SK-N-SH (cell line): ENCODE data around the gene RAB40A. TPM values are rescaled to one million over a fixed set of nuclear protein-coding genes. Genes with fewer than 3 reads are reported as not detected.

Experiments used
- CTCF ChIA-PET: fragments of 300-600, 350-600 bp; formaldehyde crosslinking; extraction: SDS; loops from one replicate; lab custom pipeline; 2021; lab: Yijun Ruan, JAX
- POLR2A ChIA-PET: fragments of 350-600 bp; sonication (Branson Sonifier 250); formaldehyde crosslinking; extraction: SDS; loops from one replicate; lab custom pipeline; 2020; ENCODE audit warnings: antibody characterized with exemption, inconsistent platforms; lab: Yijun Ruan, JAX
- DNase-seq: peaks from one replicate; pipeline ENCODE4 v3.0.0; 2012
- H2AFZ ChIP-seq: fragments of 200-600 bp; sonication (generic); 2 replicates; pipeline ENCODE4 v1.8.1; 2016; ENCODE audit warnings: antibody characterized with exemption, mild to moderate bottlenecking, low read depth
- H3F3A ChIP-seq: fragments of 200-600 bp; sonication (generic); replicated peaks from 2 replicates; pipeline ENCODE3; 2016; ENCODE audit warnings: antibody characterized with exemption, mild to moderate bottlenecking; ENCODE audit not compliant: insufficient read depth
- H3K27ac ChIP-seq, 2 experiments: fragments of 200-500 bp in 1 of 2; fragments of 200-600 bp in 1 of 2; sonication (Bioruptor generic) in 1 of 2; sonication (generic), shearing (Covaris generic) in 1 of 2; 2 replicates each; pipeline versions ENCODE4 v1.5.1 to v1.6.1; 2014 to 2016; ENCODE audit warnings: low read depth in 2 of 2, inconsistent platforms in 1 of 2, low read length in 1 of 2, mild to moderate bottlenecking in 1 of 2, mixed read lengths in 1 of 2
- H3K27me3 ChIP-seq: fragments of 200-600 bp; sonication (generic), shearing (Covaris generic); 2 replicates; pipeline ENCODE4 v1.6.1; 2016; ENCODE audit warnings: mixed run types; ENCODE audit not compliant: insufficient read depth
- H3K36me3 ChIP-seq, 2 experiments: fragments of 200-500 bp in 1 of 2; fragments of 200-600 bp in 1 of 2; sonication (Bioruptor generic) in 1 of 2; sonication (generic) in 1 of 2; replicated peaks in 1 of 2; 2 replicates each; pipeline versions ENCODE3 to v1.5.1; 2014 to 2016; ENCODE audit warnings: low read length in 1 of 2, mild to moderate bottlenecking in 1 of 2; ENCODE audit not compliant: insufficient read depth in 2 of 2, control insufficient read depth in 1 of 2
- H3K4me1 ChIP-seq, 2 experiments: fragments of 200-500 bp in 1 of 2; fragments of 200-600 bp in 1 of 2; sonication (Bioruptor generic) in 1 of 2; sonication (generic), shearing (Covaris generic) in 1 of 2; 2 replicates each; pipeline versions ENCODE4 v1.5.1 to v1.6.1; 2014 to 2016; ENCODE audit warnings: low read depth in 1 of 2, low read length in 1 of 2, mixed run types in 1 of 2; ENCODE audit not compliant: insufficient read depth in 2 of 2, control insufficient read depth in 1 of 2
- H3K4me2 ChIP-seq: fragments of 200-600 bp; sonication (generic), shearing (Covaris generic); 2 replicates; pipeline ENCODE4 v1.6.1; 2017; ENCODE audit warnings: mixed run types
- H3K4me3 ChIP-seq, 2 experiments: fragments of 200-500 bp in 1 of 2; fragments of 200-600 bp in 1 of 2; sonication (Bioruptor generic) in 1 of 2; sonication (generic), shearing (Covaris generic) in 1 of 2; 2 replicates each; pipeline versions ENCODE4 v1.5.1 to v1.8.1; 2014 to 2016; ENCODE audit warnings: low read depth in 2 of 2, inconsistent platforms in 1 of 2, low read length in 1 of 2, mild to moderate bottlenecking in 1 of 2, mixed read lengths in 1 of 2, moderate library complexity in 1 of 2
- H3K79me2 ChIP-seq: fragments of 200-600 bp; sonication (generic); 2 replicates; pipeline ENCODE4 v1.8.1; 2017; ENCODE audit warnings: mild to moderate bottlenecking; ENCODE audit not compliant: insufficient read depth
- H3K9ac ChIP-seq: fragments of 200-600 bp; sonication (generic); 2 replicates; pipeline ENCODE4 v1.6.1; 2017; ENCODE audit warnings: mixed run types
- H3K9me2 ChIP-seq: fragments of 200-600 bp; sonication (generic); 2 replicates; pipeline ENCODE4 v1.6.1; 2017; ENCODE audit warnings: mixed run types
- H3K9me3 ChIP-seq: fragments of 200-600 bp; sonication (generic); 2 replicates; pipeline ENCODE4 v1.6.1; 2017; ENCODE audit warnings: mixed run types, mild to moderate bottlenecking, moderate library complexity
- H4K20me1 ChIP-seq: fragments of 200-600 bp; sonication (generic); 2 replicates; pipeline ENCODE4 v1.6.1; 2017; ENCODE audit warnings: mild to moderate bottlenecking, mixed run types; ENCODE audit not compliant: insufficient read depth
- CHD2 ChIP-seq: fragments of 150-350 bp; IDR thresholded peaks from 2 replicates; pipeline ENCODE4 v1.6.1; 2018; ENCODE audit warnings: low read length; ENCODE audit not compliant: partially characterized antibody
- EP300 ChIP-seq, 2 experiments: IDR thresholded peaks; 2 replicates each; pipeline versions ENCODE4 v1.4.0 to v1.6.1; 2012; ENCODE audit warnings: borderline replicate concordance in 1 of 2, low read depth in 1 of 2, low read length in 1 of 2
- EZH2phosphoT487 ChIP-seq: fragments of 200-600 bp; sonication (generic); IDR thresholded peaks from 2 replicates; pipeline ENCODE4 v1.6.1; 2017; ENCODE audit warnings: low read depth, mixed run types, mild to moderate bottlenecking, antibody characterized with exemption, moderate library complexity, borderline replicate concordance
- FOSL2 ChIP-seq: IDR thresholded peaks from 2 replicates; pipeline ENCODE4 v1.4.0; 2012; ENCODE audit warnings: low read depth, mild to moderate bottlenecking, moderate library complexity, borderline replicate concordance
- FOXM1 ChIP-seq: IDR thresholded peaks from 2 replicates; pipeline ENCODE4 v1.4.0; 2012; ENCODE audit warnings: low read depth, mild to moderate bottlenecking
- JUND ChIP-seq: IDR thresholded peaks from 2 replicates; pipeline ENCODE4 v1.4.0; 2012
- MEF2A ChIP-seq: IDR thresholded peaks from 2 replicates; pipeline ENCODE4 v1.4.0; 2012; ENCODE audit warnings: low read depth, borderline replicate concordance
- RCOR1 ChIP-seq: fragments of 150-350 bp; IDR thresholded peaks from 2 replicates; pipeline ENCODE4 v1.6.1; 2017; ENCODE audit warnings: antibody characterized with exemption, low read length
- SIN3A ChIP-seq: IDR thresholded peaks from 2 replicates; pipeline ENCODE4 v1.6.1; 2012; ENCODE audit warnings: low read depth, mild to moderate bottlenecking, low read length, moderate library complexity, borderline replicate concordance
- SMC3 ChIP-seq: IDR thresholded peaks from 2 replicates; pipeline ENCODE4 v1.6.1; 2012; ENCODE audit warnings: low read depth, low read length, improper control_type of control experiment
- TCF12 ChIP-seq: IDR thresholded peaks from 2 replicates; pipeline ENCODE4 v1.4.0; 2012
- TEAD4 ChIP-seq: IDR thresholded peaks from 2 replicates; pipeline ENCODE4 v1.4.0; 2012; ENCODE audit warnings: mild to moderate bottlenecking, borderline replicate concordance; ENCODE audit not compliant: insufficient read depth
- YY1 ChIP-seq: IDR thresholded peaks from 2 replicates; pipeline ENCODE4 v1.4.0; 2012; ENCODE audit warnings: low read depth, mild to moderate bottlenecking
- WGBS: methylation state at CpG from one replicate; pipeline ENCODE4 v1.1.6; 2017; ENCODE audit warnings: low lambda C conversion rate; 5-methylcytosine and 5-hydroxymethylcytosine counted together
- polyA plus RNA-seq, 3 experiments: library from polyadenylated mRNA; depleted of rRNA; stranded (reverse); fragments of >200 nt; gene quantifications; 2 replicates each; pipeline ENCODE4 v1.2.3, GENCODE V29; 2012
- TF ChIP-seq, protein P1 (sequence below): IDR thresholded peaks from 2 replicates; pipeline ENCODE4 v1.4.0; 2012; ENCODE audit warnings: low read depth, borderline replicate concordance
- TF ChIP-seq, protein P2 (sequence below): IDR thresholded peaks from 2 replicates; pipeline ENCODE4; 2012
- TF ChIP-seq, protein P3 (sequence below): IDR thresholded peaks from 2 replicates; pipeline ENCODE4 v1.6.1; 2012; ENCODE audit warnings: mild to moderate bottlenecking, low read depth, low read length, moderate library complexity
- TF ChIP-seq, protein P4 (sequence below): fragments of 200-600 bp; sonication (generic); IDR thresholded peaks from 2 replicates; pipeline ENCODE4 v1.6.1; 2017; ENCODE audit warnings: antibody characterized with exemption, mild to moderate bottlenecking, moderate library complexity
- TF ChIP-seq, protein P5 (sequence below): fragments of 150-350 bp; IDR thresholded peaks from 2 replicates; pipeline ENCODE4 v1.6.1; 2017; ENCODE audit warnings: antibody characterized with exemption, low read length, low read depth, borderline replicate concordance

Gene RAB40A
- polyA plus RNA-seq, 1 of the 3 experiments (the other 2 are of a cell fraction), result 0.30 TPM

DNA sequence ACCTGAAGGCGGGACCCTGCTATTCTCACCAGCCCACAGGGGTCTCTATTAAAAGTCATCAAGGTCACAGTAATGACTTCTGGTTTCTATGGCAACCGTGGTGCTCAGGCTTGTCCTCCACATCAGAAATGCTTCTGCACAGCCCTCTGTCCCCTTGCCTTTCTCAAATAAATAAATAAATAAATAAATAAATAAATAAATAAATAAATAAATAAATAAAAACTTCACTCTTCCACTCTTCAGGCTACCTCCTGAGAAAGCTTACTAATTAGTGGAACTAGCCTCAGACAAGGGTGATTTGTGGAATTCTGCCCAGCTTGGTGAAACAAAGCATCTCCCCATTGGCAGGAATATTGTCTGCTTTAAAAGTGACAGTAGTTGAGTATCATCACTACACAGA lies 5.5 kb upstream of the RAB40A start:
- Histone ChIP-seq H3K27ac (no peak overlapping the region), H3F3A (no peaks in the 10 kb centered on the region), H2AFZ (no peak overlapping the region), H3K79me2 (no peaks in the 10 kb centered on the region), H3K4me2 (no peak overlapping the region), H3K4me3 (no peak overlapping the region), H3K9ac (no peak overlapping the region), H4K20me1 (no peaks in the 10 kb centered on the region), H3K4me1 (no peaks in the 10 kb centered on the region), H3K27me3 (no peaks in the 10 kb centered on the region), H3K36me3 (no peaks in the 10 kb centered on the region), H3K9me2 (no peaks in the 10 kb centered on the region), H3K9me3 (no peaks in the 10 kb centered on the region)
- 29% methylated on average over 2 of the region's 2 CpGs for WGBS
- CTCF ChIA-PET, result no interaction called here
- no peak for DNase-seq
- POLR2A ChIA-PET, result interaction anchor here (0.9 kb wide), 1 partner anchor 16 kb away, joined by 3 read pairs; no protein-coding TSS in a partner anchor
- TF ChIP-seq TCF12 (no peak), TEAD4 (no peak), FOSL2 (no peak), EZH2phosphoT487 (no peak), FOXM1 (no peak), MEF2A (no peak), CHD2 (no peak), SMC3 (no peak), RCOR1 (no peak), SIN3A (no peak), EP300 (IDR thresholded peaks at IDR 0.05; ENCODE audit: borderline replicate concordance in 1 of 2, low read depth in 1 of 2, low read length in 1 of 2) (no peak), YY1 (no peak), JUND (no peak)
- TF ChIP-seq, protein P1, sequence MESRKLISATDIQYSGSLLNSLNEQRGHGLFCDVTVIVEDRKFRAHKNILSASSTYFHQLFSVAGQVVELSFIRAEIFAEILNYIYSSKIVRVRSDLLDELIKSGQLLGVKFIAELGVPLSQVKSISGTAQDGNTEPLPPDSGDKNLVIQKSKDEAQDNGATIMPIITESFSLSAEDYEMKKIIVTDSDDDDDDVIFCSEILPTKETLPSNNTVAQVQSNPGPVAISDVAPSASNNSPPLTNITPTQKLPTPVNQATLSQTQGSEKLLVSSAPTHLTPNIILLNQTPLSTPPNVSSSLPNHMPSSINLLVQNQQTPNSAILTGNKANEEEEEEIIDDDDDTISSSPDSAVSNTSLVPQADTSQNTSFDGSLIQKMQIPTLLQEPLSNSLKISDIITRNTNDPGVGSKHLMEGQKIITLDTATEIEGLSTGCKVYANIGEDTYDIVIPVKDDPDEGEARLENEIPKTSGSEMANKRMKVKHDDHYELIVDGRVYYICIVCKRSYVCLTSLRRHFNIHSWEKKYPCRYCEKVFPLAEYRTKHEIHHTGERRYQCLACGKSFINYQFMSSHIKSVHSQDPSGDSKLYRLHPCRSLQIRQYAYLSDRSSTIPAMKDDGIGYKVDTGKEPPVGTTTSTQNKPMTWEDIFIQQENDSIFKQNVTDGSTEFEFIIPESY, result no peak
- TF ChIP-seq, protein P2, sequence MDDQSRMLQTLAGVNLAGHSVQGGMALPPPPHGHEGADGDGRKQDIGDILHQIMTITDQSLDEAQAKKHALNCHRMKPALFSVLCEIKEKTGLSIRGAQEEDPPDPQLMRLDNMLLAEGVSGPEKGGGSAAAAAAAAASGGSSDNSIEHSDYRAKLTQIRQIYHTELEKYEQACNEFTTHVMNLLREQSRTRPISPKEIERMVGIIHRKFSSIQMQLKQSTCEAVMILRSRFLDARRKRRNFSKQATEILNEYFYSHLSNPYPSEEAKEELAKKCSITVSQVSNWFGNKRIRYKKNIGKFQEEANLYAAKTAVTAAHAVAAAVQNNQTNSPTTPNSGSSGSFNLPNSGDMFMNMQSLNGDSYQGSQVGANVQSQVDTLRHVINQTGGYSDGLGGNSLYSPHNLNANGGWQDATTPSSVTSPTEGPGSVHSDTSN, result no peak
- TF ChIP-seq, protein P3, sequence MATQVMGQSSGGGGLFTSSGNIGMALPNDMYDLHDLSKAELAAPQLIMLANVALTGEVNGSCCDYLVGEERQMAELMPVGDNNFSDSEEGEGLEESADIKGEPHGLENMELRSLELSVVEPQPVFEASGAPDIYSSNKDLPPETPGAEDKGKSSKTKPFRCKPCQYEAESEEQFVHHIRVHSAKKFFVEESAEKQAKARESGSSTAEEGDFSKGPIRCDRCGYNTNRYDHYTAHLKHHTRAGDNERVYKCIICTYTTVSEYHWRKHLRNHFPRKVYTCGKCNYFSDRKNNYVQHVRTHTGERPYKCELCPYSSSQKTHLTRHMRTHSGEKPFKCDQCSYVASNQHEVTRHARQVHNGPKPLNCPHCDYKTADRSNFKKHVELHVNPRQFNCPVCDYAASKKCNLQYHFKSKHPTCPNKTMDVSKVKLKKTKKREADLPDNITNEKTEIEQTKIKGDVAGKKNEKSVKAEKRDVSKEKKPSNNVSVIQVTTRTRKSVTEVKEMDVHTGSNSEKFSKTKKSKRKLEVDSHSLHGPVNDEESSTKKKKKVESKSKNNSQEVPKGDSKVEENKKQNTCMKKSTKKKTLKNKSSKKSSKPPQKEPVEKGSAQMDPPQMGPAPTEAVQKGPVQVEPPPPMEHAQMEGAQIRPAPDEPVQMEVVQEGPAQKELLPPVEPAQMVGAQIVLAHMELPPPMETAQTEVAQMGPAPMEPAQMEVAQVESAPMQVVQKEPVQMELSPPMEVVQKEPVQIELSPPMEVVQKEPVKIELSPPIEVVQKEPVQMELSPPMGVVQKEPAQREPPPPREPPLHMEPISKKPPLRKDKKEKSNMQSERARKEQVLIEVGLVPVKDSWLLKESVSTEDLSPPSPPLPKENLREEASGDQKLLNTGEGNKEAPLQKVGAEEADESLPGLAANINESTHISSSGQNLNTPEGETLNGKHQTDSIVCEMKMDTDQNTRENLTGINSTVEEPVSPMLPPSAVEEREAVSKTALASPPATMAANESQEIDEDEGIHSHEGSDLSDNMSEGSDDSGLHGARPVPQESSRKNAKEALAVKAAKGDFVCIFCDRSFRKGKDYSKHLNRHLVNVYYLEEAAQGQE, result no peak
- TF ChIP-seq, protein P4, sequence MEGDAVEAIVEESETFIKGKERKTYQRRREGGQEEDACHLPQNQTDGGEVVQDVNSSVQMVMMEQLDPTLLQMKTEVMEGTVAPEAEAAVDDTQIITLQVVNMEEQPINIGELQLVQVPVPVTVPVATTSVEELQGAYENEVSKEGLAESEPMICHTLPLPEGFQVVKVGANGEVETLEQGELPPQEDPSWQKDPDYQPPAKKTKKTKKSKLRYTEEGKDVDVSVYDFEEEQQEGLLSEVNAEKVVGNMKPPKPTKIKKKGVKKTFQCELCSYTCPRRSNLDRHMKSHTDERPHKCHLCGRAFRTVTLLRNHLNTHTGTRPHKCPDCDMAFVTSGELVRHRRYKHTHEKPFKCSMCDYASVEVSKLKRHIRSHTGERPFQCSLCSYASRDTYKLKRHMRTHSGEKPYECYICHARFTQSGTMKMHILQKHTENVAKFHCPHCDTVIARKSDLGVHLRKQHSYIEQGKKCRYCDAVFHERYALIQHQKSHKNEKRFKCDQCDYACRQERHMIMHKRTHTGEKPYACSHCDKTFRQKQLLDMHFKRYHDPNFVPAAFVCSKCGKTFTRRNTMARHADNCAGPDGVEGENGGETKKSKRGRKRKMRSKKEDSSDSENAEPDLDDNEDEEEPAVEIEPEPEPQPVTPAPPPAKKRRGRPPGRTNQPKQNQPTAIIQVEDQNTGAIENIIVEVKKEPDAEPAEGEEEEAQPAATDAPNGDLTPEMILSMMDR, result no peak
- TF ChIP-seq, protein P5, sequence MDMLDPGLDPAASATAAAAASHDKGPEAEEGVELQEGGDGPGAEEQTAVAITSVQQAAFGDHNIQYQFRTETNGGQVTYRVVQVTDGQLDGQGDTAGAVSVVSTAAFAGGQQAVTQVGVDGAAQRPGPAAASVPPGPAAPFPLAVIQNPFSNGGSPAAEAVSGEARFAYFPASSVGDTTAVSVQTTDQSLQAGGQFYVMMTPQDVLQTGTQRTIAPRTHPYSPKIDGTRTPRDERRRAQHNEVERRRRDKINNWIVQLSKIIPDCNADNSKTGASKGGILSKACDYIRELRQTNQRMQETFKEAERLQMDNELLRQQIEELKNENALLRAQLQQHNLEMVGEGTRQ, result no peak
